Measurements from ENCODE around the gene ZNF462.
"Not testable (repeated sequence)": the region's sequence is repeated elsewhere in the genome, so short reads cannot be mapped to it uniquely, and the experiment has no call there.

The ZNF462 gene

DNA sequence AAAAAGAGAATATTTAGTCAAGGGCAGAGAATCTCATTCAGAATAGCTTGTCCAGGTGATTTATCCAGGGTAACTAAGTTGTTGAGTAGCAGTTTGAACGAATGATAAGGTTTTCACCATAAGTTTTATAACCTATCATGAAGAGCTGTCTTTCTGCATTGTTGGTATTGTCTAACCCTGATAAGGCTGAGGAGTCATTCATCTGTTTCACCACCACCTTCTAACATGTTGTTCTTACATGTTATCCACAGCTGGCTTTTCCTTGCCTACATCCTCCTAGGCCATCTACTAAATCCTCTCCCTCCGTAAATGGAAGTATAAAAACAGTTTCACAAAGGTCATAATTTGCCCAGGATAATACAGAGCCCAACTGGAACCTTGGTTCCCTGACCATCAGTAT, 24.1 kb downstream of the ZNF462 start:
- no peak overlapping the region for H3K4me3 ChIP-seq (ENCODE audit: extremely low read depth, insufficient read depth, low read length, poor library complexity, severe bottlenecking)
- H3K9me3 ChIP-seq (ENCODE audit: control insufficient read depth, low read length): no peaks in the 10 kb centered on the region
- 86 to 100% methylated on average over 1 of the region's 2 CpGs for WGBS, 2 experiments (ENCODE audit: insufficient coverage in 2 of 2)
- no peak overlapping the region for H3K27ac ChIP-seq (ENCODE audit: low read depth, low read length, severe bottlenecking)
- H3K36me3 ChIP-seq (ENCODE audit: control insufficient read depth, insufficient read depth, low read length): peaks cover 29% of the 10 kb centered on the region
- peaks cover 74% of the 10 kb centered on the region for H3K4me1 ChIP-seq (ENCODE audit: control insufficient read depth, insufficient read depth, low read length, poor library complexity, severe bottlenecking)

DNA sequence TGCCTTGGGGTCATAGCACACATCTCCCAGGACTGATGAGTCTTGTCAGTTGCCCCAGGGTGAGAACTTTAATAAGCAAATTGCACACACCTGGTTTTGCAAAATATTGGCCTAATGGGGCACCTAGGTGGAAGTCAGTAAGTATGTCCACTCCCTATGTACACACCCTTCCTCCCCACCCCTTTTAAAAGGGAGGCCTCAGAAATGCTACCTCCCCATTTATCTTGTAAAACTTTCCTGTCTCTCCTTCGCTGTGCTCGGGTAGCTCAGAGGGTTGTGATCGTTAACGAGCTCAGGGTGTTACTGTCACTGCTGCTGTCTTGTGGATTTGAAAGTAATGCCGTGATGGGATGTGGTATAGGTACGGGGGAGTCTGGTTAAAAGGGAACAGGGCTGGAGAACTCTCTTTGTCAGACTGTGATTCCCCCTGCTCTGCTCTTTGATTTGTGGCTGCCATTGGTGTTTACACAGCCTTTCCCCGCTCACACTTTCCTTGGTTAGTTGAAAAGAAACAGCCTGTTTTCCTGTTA, 26.2 kb downstream of the ZNF462 start:
- no peak overlapping the region for H3K4me3 ChIP-seq (ENCODE audit: extremely low read depth, insufficient read depth, low read length, poor library complexity, severe bottlenecking)
- peaks cover 27% of the 10 kb centered on the region for H3K36me3 ChIP-seq (ENCODE audit: control insufficient read depth, insufficient read depth, low read length)
- peak overlapping the region; percentile 46 for H3K27ac ChIP-seq (ENCODE audit: low read depth, low read length, severe bottlenecking)
- WGBS, 2 experiments (ENCODE audit: insufficient coverage in 2 of 2): 42 to 48% methylated on average over 3 to 7 of the region's 7 CpGs
- no peaks in the 10 kb centered on the region for H3K9me3 ChIP-seq (ENCODE audit: control insufficient read depth, low read length)
- peaks cover 74% of the 10 kb centered on the region for H3K4me1 ChIP-seq (ENCODE audit: control insufficient read depth, insufficient read depth, low read length, poor library complexity, severe bottlenecking)

DNA sequence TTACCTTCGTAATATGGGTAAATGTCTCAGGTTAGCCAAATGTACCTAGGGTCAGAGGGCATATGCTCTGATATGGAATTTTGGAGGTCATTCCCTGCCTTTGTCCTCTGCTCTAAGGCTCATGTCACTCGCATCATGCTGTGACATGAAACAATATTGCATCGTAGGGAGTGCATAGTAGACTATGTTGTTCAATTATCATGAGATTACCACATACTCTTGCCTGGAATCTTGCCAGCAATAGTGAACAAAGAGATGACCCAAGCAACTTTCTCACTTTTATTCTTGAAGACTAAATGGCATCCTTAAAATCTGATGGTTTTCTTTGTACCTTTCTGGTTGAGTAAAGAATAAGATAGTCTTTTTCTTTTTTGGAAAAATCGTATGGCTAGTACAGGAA, 27.6 kb downstream of the ZNF462 start:
- WGBS, 2 experiments (ENCODE audit: insufficient coverage in 2 of 2): 70 to 90% methylated on average over 2 to 3 of the region's 4 CpGs
- H3K36me3 ChIP-seq (ENCODE audit: control insufficient read depth, insufficient read depth, low read length): peaks cover 28% of the 10 kb centered on the region
- H3K4me1 ChIP-seq (ENCODE audit: control insufficient read depth, insufficient read depth, low read length, poor library complexity, severe bottlenecking): peaks cover 65% of the 10 kb centered on the region
- no peak overlapping the region for H3K4me3 ChIP-seq (ENCODE audit: extremely low read depth, insufficient read depth, low read length, poor library complexity, severe bottlenecking)
- H3K9me3 ChIP-seq (ENCODE audit: control insufficient read depth, low read length): no peaks in the 10 kb centered on the region
- peak overlapping the region; percentile 38 for H3K27ac ChIP-seq (ENCODE audit: low read depth, low read length, severe bottlenecking)

DNA sequence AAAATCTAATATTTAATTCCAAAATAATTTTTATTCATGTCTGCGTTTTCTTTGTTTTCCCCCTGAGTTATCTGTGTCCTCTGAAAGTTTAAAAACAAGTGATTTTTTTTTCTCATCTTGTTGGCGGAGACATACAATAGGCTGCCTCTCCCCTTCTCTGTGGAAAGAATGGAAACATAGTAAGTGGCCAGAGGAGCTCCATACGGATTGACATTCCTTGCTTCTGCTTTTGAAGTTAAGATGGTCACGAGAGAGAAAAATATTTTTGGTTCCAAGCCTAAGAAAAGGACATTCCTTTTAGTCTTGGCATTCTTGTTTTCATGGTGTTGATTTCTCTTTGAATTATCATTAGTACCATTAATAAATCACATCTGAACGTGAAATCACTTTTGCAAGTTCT, 28.3 kb downstream of the ZNF462 start:
- 100% methylated on average over 1 of the region's 5 CpGs; no CpG with 5 or more reads in 1 of the 2 experiments for WGBS, 2 experiments (ENCODE audit: insufficient coverage in 2 of 2)
- Histone ChIP-seq H3K27ac (ENCODE audit: low read depth, low read length, severe bottlenecking) (peak overlapping the region; percentile 99), H3K36me3 (ENCODE audit: control insufficient read depth, insufficient read depth, low read length) (peaks cover 35% of the 10 kb centered on the region), H3K4me3 (ENCODE audit: extremely low read depth, insufficient read depth, low read length, poor library complexity, severe bottlenecking) (no peak overlapping the region), H3K9me3 (ENCODE audit: control insufficient read depth, low read length) (no peaks in the 10 kb centered on the region), H3K4me1 (ENCODE audit: control insufficient read depth, insufficient read depth, low read length, poor library complexity, severe bottlenecking) (peaks cover 60% of the 10 kb centered on the region)

DNA sequence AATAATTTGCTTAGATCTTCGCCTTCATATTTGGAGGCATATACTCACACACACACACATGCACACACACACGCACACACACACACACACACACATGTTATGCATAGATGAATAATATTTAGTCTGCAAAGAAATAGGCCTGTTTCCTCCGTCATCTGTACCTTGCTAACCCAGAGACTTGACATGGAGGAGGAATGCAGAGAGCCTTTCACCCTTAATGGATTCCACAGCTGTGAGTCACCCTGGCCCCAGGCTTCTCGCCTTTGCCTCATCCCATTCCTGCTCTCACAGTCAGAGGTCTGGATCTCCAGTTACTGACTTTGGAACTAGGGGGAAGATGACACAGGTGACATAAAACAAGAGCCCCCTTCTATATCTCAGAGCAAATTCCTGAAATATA, 29.7 kb downstream of the ZNF462 start:
- no peak overlapping the region for H3K4me3 ChIP-seq (ENCODE audit: extremely low read depth, insufficient read depth, low read length, poor library complexity, severe bottlenecking)
- 20% methylated on average over 1 of the region's 4 CpGs; no CpG with 5 or more reads in 1 of the 2 experiments for WGBS, 2 experiments (ENCODE audit: insufficient coverage in 2 of 2)
- H3K4me1 ChIP-seq (ENCODE audit: control insufficient read depth, insufficient read depth, low read length, poor library complexity, severe bottlenecking): peaks cover 58% of the 10 kb centered on the region
- H3K27ac ChIP-seq (ENCODE audit: low read depth, low read length, severe bottlenecking): peak overlapping the region; percentile 99
- H3K36me3 ChIP-seq (ENCODE audit: control insufficient read depth, insufficient read depth, low read length): peaks cover 26% of the 10 kb centered on the region
- H3K9me3 ChIP-seq (ENCODE audit: control insufficient read depth, low read length): no peaks in the 10 kb centered on the region

DNA sequence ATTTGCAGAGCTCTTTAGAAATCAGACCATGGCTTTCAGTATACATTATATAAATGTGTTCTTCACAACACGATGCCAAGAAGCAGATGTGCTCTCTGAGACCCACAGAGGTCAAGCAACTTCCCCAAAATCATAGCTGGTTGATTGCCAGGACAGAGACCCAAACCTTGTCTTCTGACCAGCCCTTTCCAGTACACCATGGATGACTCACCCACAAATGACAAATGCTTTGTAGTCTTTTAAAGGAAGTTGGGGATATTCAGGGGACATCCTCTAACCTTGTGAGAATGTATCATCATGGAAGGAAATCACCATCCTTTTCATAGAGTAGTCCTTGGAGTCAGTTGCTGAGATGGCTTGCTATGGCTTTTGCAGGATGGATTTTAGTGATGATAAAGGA, 30.1 kb downstream of the ZNF462 start:
- no peak overlapping the region for H3K4me3 ChIP-seq (ENCODE audit: extremely low read depth, insufficient read depth, low read length, poor library complexity, severe bottlenecking)
- H3K4me1 ChIP-seq (ENCODE audit: control insufficient read depth, insufficient read depth, low read length, poor library complexity, severe bottlenecking): peaks cover 60% of the 10 kb centered on the region
- H3K36me3 ChIP-seq (ENCODE audit: control insufficient read depth, insufficient read depth, low read length): peaks cover 29% of the 10 kb centered on the region
- no peaks in the 10 kb centered on the region for H3K9me3 ChIP-seq (ENCODE audit: control insufficient read depth, low read length)
- WGBS, 2 experiments (ENCODE audit: insufficient coverage in 2 of 2): 50% methylated on average over 1 of the region's 1 CpG
- H3K27ac ChIP-seq (ENCODE audit: low read depth, low read length, severe bottlenecking): peak overlapping the region; percentile 99

DNA sequence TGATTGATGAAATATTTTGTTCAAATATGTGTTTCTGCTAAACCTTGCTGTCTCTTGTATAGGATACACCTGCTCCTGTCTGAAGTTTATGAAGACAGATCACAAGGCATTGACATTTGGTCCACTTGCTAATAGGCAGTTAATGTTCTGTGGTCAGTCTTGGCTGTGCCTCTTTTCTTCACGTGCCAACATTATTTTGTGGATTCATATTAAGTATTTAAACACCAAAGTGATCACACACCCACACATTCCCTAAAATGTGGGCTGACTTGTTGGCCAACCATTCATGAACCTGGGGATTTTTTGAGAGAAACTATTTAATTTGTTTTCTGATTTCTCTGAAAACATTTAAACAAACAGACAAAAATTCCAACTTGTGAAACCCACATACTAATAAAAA, 33.7 kb downstream of the ZNF462 start:
- no CpG with 5 or more reads among the region's 1 CpG for WGBS, 2 experiments (ENCODE audit: insufficient coverage in 2 of 2)
- H3K36me3 ChIP-seq (ENCODE audit: control insufficient read depth, insufficient read depth, low read length): peaks cover 42% of the 10 kb centered on the region

DNA sequence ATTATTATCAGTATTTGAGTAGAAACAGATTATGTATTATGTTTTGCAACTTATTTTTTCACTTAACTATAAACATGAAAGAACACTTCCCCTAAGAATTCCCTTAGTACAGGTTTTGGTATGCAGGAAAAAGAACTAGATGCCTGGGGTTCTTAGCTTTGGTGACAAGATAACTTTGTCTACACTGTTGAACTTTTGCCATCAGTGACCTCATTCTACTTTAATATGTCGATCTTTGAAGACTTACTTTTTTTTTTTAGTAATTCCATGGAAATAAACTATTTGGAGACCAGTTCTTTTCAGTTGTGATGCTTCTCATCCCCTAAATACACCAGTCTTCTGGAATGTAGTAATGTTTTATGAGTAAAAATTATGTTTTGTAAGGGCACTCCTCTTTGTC, 34.3 kb downstream of the ZNF462 start:
- no peak overlapping the region for H3K27ac ChIP-seq (ENCODE audit: low read depth, low read length, severe bottlenecking)
- WGBS, 2 experiments (ENCODE audit: insufficient coverage in 2 of 2): 80% methylated on average over 1 of the region's 1 CpG; no CpG with 5 or more reads in 1 of the 2 experiments
- peaks cover 42% of the 10 kb centered on the region for H3K36me3 ChIP-seq (ENCODE audit: control insufficient read depth, insufficient read depth, low read length)
- H3K9me3 ChIP-seq (ENCODE audit: control insufficient read depth, low read length): peaks cover 14% of the 10 kb centered on the region
- peaks cover 26% of the 10 kb centered on the region for H3K4me1 ChIP-seq (ENCODE audit: control insufficient read depth, insufficient read depth, low read length, poor library complexity, severe bottlenecking)
- no peak overlapping the region for H3K4me3 ChIP-seq (ENCODE audit: extremely low read depth, insufficient read depth, low read length, poor library complexity, severe bottlenecking)

More for the DNA sequence above, 33.7 kb downstream of the ZNF462 start:
- H3K27ac ChIP-seq (ENCODE audit: low read depth, low read length, severe bottlenecking): no peak overlapping the region
- peaks cover 31% of the 10 kb centered on the region for H3K4me1 ChIP-seq (ENCODE audit: control insufficient read depth, insufficient read depth, low read length, poor library complexity, severe bottlenecking)
- no peak overlapping the region for H3K4me3 ChIP-seq (ENCODE audit: extremely low read depth, insufficient read depth, low read length, poor library complexity, severe bottlenecking)
- peaks cover 12% of the 10 kb centered on the region for H3K9me3 ChIP-seq (ENCODE audit: control insufficient read depth, low read length)

DNA sequence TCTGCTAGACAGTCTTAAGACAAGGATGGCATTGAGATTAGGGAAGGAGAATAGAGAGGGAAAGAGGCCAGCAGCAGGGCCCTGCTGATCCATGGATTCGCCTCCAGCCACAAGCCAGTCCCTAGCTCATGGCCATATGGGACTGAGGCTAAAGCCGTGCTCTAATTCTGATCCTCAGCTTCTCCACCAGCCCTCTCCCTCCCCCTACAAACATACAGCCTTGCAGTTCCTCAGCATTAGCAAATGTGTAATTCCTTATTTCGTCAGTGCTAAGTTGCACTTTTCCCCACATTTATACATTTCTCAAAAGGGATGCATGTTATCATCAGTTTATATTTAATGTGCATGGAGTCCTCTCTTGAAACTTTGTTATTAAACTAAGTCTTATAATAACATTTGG, 34.8 kb downstream of the ZNF462 start:
- Histone ChIP-seq H3K36me3 (ENCODE audit: control insufficient read depth, insufficient read depth, low read length) (peaks cover 42% of the 10 kb centered on the region), H3K4me3 (ENCODE audit: extremely low read depth, insufficient read depth, low read length, poor library complexity, severe bottlenecking) (no peak overlapping the region), H3K27ac (ENCODE audit: low read depth, low read length, severe bottlenecking) (no peak overlapping the region), H3K4me1 (ENCODE audit: control insufficient read depth, insufficient read depth, low read length, poor library complexity, severe bottlenecking) (peaks cover 23% of the 10 kb centered on the region), H3K9me3 (ENCODE audit: control insufficient read depth, low read length) (peaks cover 16% of the 10 kb centered on the region)
- 91 to 100% methylated on average over 1 to 3 of the region's 3 CpGs for WGBS, 2 experiments (ENCODE audit: insufficient coverage in 2 of 2)

DNA sequence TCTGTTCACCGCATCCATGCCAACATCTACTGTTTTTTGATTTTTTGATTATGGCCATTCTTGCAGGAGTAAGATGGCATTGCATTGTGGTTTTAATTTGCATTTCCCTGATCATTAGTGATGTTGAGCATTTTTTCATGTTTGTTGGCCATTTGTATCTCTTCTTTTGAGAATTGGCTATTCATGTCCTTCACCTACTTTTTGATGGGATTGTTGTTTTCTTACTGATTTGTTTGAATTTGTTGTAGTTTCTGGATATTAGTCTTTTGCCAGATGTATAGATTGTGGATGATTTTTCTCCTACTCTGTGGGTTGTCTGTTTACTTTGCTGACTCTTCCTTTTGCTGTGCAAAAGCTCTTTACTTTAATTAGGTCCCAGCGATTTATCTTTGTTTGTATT, 37.6 kb downstream of the ZNF462 start:
- peaks cover 36% of the 10 kb centered on the region for H3K36me3 ChIP-seq (ENCODE audit: control insufficient read depth, insufficient read depth, low read length)
- H3K9me3 ChIP-seq (ENCODE audit: control insufficient read depth, low read length): peaks cover 19% of the 10 kb centered on the region
- 100% methylated on average over 1 of the region's 2 CpGs; no CpG with 5 or more reads in 1 of the 2 experiments for WGBS, 2 experiments (ENCODE audit: insufficient coverage in 2 of 2)
- not testable (repeated sequence) for H3K27ac ChIP-seq (ENCODE audit: low read depth, low read length, severe bottlenecking); H3K4me1 ChIP-seq (ENCODE audit: control insufficient read depth, insufficient read depth, low read length, poor library complexity, severe bottlenecking); H3K4me3 ChIP-seq (ENCODE audit: extremely low read depth, insufficient read depth, low read length, poor library complexity, severe bottlenecking)

DNA sequence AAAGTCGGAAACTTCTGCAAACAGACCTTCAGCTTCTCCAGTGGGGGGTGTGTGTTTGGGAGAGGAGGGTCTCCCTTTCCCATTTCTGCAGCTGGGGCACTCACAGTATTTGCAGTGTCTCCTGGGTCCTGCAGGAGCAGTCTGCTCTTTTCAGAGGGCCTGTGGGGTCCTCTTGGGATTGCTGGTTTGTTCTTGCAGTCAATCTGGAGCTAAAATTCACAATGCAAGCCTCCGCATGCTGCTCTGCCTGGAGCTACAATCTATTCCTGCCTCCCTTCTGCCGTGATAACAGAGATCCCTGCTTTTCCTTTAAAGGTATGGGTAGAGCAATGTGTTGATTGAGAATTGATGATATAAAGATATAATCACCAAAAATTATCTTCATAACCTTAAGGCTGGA, 43.2 kb downstream of the ZNF462 start:
- Histone ChIP-seq H3K4me3 (ENCODE audit: extremely low read depth, insufficient read depth, low read length, poor library complexity, severe bottlenecking) (no peak overlapping the region), H3K27ac (ENCODE audit: low read depth, low read length, severe bottlenecking) (no peak overlapping the region), H3K9me3 (ENCODE audit: control insufficient read depth, low read length) (peaks cover 16% of the 10 kb centered on the region), H3K4me1 (ENCODE audit: control insufficient read depth, insufficient read depth, low read length, poor library complexity, severe bottlenecking) (no peaks in the 10 kb centered on the region), H3K36me3 (ENCODE audit: control insufficient read depth, insufficient read depth, low read length) (peaks cover 17% of the 10 kb centered on the region)
- no CpG with 5 or more reads among the region's 3 CpGs for WGBS, 2 experiments (ENCODE audit: insufficient coverage in 2 of 2)
